Endothelial cell of umbilical vein (primary cell): Measurements from ENCODE around the gene UBA52. TPM values are rescaled to one million over a fixed set of nuclear protein-coding genes. Genes with fewer than 3 reads are reported as not detected.
A peak's percentile ranks its signal among the peaks of the same experiment; 100 is the strongest.

Source experiments
- BruUV-seq: library from RNA; stranded (reverse); fragments of 400-500 nt; replicated peaks from 2 replicates; lab custom pipeline; 2021; lab: Mats Ljungman, UMichigan
- CTCF ChIA-PET: fragments of 300-600, 350-600 bp; sonication (Branson Sonifier 250); formaldehyde crosslinking; loops from one replicate; lab custom pipeline; 2021; ENCODE audit warnings: antibody characterized with exemption, inconsistent platforms; lab: Charles Lee
- POLR2A ChIA-PET: fragments of 300-600, 350-600 bp; sonication (Branson Sonifier 250); formaldehyde crosslinking; loops from one replicate; lab custom pipeline; 2021; ENCODE audit warnings: antibody characterized with exemption, inconsistent platforms; lab: Charles Lee
- DNase-seq: peaks from one replicate; pipeline ENCODE4 v3.0.0-alpha.2; 2011; ENCODE audit warnings: low read depth, low spot score
- FAIRE-seq: peaks from 2 replicates; lab custom pipeline; 2011; peaks lifted over from hg19 to GRCh38; lab: Jason Lieb, UNC
- H2AFZ ChIP-seq: 2 replicates; pipeline ENCODE4 v1.6.0; 2012; ENCODE audit warnings: low read depth, low read length, control low read depth, inconsistent platforms
- H3K27ac ChIP-seq: 2 replicates; pipeline ENCODE4 v1.5.1; 2011; ENCODE audit warnings: low read depth, mild to moderate bottlenecking, control low read depth, low read length, moderate library complexity; ENCODE audit not compliant: insufficient read depth
- H3K27me3 ChIP-seq, 2 experiments: 2 replicates each; pipeline versions ENCODE4 v1.6.0 to v1.6.1; 2011; ENCODE audit warnings: low read length in 2 of 2, mixed read lengths in 1 of 2; ENCODE audit not compliant: control insufficient read depth in 2 of 2, insufficient read depth in 2 of 2
- H3K36me3 ChIP-seq, 2 experiments: 2 replicates in 1 of 2; 3 replicates in 1 of 2; pipeline ENCODE4 v1.5.1; 2011; ENCODE audit warnings: low read length in 2 of 2, mild to moderate bottlenecking in 1 of 2, moderate library complexity in 1 of 2; ENCODE audit not compliant: control insufficient read depth in 2 of 2, insufficient read depth in 2 of 2; ENCODE audit errors: extremely low read depth in 1 of 2
- H3K4me1 ChIP-seq: 3 replicates; pipeline ENCODE4 v1.5.1; 2011; ENCODE audit warnings: mild to moderate bottlenecking, low read length; ENCODE audit not compliant: control insufficient read depth, insufficient read depth; ENCODE audit errors: extremely low read depth
- H3K4me2 ChIP-seq: 2 replicates; pipeline ENCODE4 v1.6.1; 2011; ENCODE audit warnings: low read length, control low read depth, mixed read lengths; ENCODE audit not compliant: insufficient read depth
- H3K4me3 ChIP-seq, 3 experiments: fragments of 200-600 bp in 1 of 3; sonication (generic), shearing (Covaris generic) in 1 of 3; replicated peaks in 1 of 3; 2 replicates each; pipeline ENCODE4 v1.5.1; 2011 to 2016; ENCODE audit warnings: control low read depth in 3 of 3, low read length in 3 of 3, mild to moderate bottlenecking in 2 of 3, inconsistent platforms in 1 of 3, low read depth in 1 of 3, moderate library complexity in 1 of 3; ENCODE audit not compliant: insufficient read depth in 1 of 3
- H3K79me2 ChIP-seq: 2 replicates; pipeline ENCODE4 v1.6.0; 2012; ENCODE audit warnings: low read length, inconsistent platforms; ENCODE audit not compliant: control insufficient read depth, insufficient read depth
- H3K9ac ChIP-seq: replicated peaks from 2 replicates; pipeline ENCODE3; 2011; ENCODE audit warnings: low read length, control low read depth; ENCODE audit not compliant: insufficient read depth; ENCODE audit errors: extremely low read depth
- H3K9me1 ChIP-seq: replicated peaks from 3 replicates; pipeline ENCODE4 v1.6.0; 2011; ENCODE audit warnings: mild to moderate bottlenecking, low read length; ENCODE audit not compliant: control insufficient read depth, insufficient read depth; ENCODE audit errors: extremely low read depth
- H3K9me3 ChIP-seq: replicated peaks from 2 replicates; pipeline ENCODE4 v1.5.1; 2012; ENCODE audit warnings: low read length, inconsistent platforms; ENCODE audit not compliant: control insufficient read depth, insufficient read depth
- H4K20me1 ChIP-seq: replicated peaks from 2 replicates; pipeline ENCODE3; 2011; ENCODE audit warnings: mild to moderate bottlenecking, low read length; ENCODE audit not compliant: control insufficient read depth, insufficient read depth; ENCODE audit errors: extremely low read depth
- EZH2 ChIP-seq: IDR thresholded peaks from 2 replicates; pipeline ENCODE4 v1.6.1; 2012; ENCODE audit warnings: borderline replicate concordance, low read depth, mild to moderate bottlenecking, moderate library complexity, low read length, inconsistent platforms; ENCODE audit not compliant: severe bottlenecking
- FOS ChIP-seq: IDR thresholded peaks from 2 replicates; pipeline ENCODE4 v1.6.1; 2011; ENCODE audit warnings: mild to moderate bottlenecking, low read length, moderate library complexity, borderline replicate concordance; ENCODE audit not compliant: insufficient read depth
- GATA2 ChIP-seq: IDR thresholded peaks from 2 replicates; pipeline ENCODE4 v1.7.0; 2011; ENCODE audit warnings: low read depth, mild to moderate bottlenecking, moderate library complexity, mixed read lengths, low read length; ENCODE audit not compliant: insufficient read length, insufficient read depth
- JUN ChIP-seq: IDR thresholded peaks from 2 replicates; pipeline ENCODE4 v1.6.1; 2011; ENCODE audit warnings: borderline replicate concordance, low read depth; ENCODE audit not compliant: insufficient read length, insufficient read depth
- MAX ChIP-seq: IDR thresholded peaks from 2 replicates; pipeline ENCODE4 v1.6.1; 2011; ENCODE audit not compliant: insufficient read depth, insufficient read length
- MYC ChIP-seq: IDR thresholded peaks from one replicate; pipeline ENCODE4 v1.6.1; 2011; ENCODE audit warnings: mild to moderate bottlenecking, low read depth, low read length
- POLR2A ChIP-seq: IDR thresholded peaks from 2 replicates; pipeline ENCODE4 v1.6.1; 2012; ENCODE audit warnings: low read depth, mild to moderate bottlenecking, control low read depth, low read length
- POLR2AphosphoS5 ChIP-seq: IDR thresholded peaks from 2 replicates; pipeline ENCODE4 v1.6.1; 2012; ENCODE audit warnings: low read depth, mild to moderate bottlenecking, control low read depth, low read length, moderate library complexity; ENCODE audit not compliant: insufficient read depth
- dilution Hi-C: fragments of 300-500 bp; cut with MboI; formaldehyde crosslinking; loops from one replicate; pipeline ENCODE4 v1.15.0; 2019; ENCODE audit warnings: low sequenced_read_pairs; ENCODE audit not compliant: extremely low pct_ligation_motif_present
- intact Hi-C: fragments of 100-400 bp; cut with micrococcal nuclease; formaldehyde crosslinking; loops from one replicate; pipeline ENCODE4 v1.10.0; 2022
- polyA plus RNA-seq, 4 experiments: library from polyadenylated mRNA; depleted of rRNA in 3 of 4; stranded (reverse) in 3 of 4; unstranded in 1 of 4; fragments of >200 nt; gene quantifications; 2 replicates each; pipeline versions ENCODE4 v1.2.1 to v1.2.3, GENCODE V29; 2011 to 2012; ENCODE audit warnings: missing spikeins in 1 of 4
- total RNA-seq: library from RNA; stranded (reverse); gene quantifications from 2 replicates; pipeline ENCODE4 v1.2.3, GENCODE V29; 2021
- TF ChIP-seq, protein P1 (sequence below), 2 donors: IDR thresholded peaks; 1 replicate in 1 of 2; 2 replicates in 1 of 2; pipeline ENCODE4 v1.5.1; 2011; ENCODE audit warnings: low read length in 2 of 2, mild to moderate bottlenecking in 2 of 2, moderate library complexity in 2 of 2, control low read depth in 1 of 2, inconsistent platforms in 1 of 2, low read depth in 1 of 2; ENCODE audit not compliant: insufficient read depth in 1 of 2; ENCODE audit errors: extremely low read depth in 1 of 2

The UBA52 gene
- total and polyA plus RNA-seq, 2 donors (not counting 3 experiments of a cell fraction or from before 2014, with no cell fraction given): 1,221 to 3,506 TPM

- CTCF ChIA-PET: interaction anchor here (1.4 to 1.7 kb wide), 3 partner anchors 19 to 234 kb away, joined by 4 to 7 read pairs (median 4); partner anchors contain the start of gene REX1BD
- H2AFZ ChIP-seq: peak within 1 kb of the TSS; percentile 26
- dilution Hi-C loops: no loop called here
Measured at GRCh38 chr19:18612772-18613588, 41.3 kb downstream of the UBA52 start, which contains the start of gene TMEM59L. TSS of gene TMEM59L (plus strand) at chr19:18612870. CDS start at chr19:18612959, 89 bp downstream.

DNA sequence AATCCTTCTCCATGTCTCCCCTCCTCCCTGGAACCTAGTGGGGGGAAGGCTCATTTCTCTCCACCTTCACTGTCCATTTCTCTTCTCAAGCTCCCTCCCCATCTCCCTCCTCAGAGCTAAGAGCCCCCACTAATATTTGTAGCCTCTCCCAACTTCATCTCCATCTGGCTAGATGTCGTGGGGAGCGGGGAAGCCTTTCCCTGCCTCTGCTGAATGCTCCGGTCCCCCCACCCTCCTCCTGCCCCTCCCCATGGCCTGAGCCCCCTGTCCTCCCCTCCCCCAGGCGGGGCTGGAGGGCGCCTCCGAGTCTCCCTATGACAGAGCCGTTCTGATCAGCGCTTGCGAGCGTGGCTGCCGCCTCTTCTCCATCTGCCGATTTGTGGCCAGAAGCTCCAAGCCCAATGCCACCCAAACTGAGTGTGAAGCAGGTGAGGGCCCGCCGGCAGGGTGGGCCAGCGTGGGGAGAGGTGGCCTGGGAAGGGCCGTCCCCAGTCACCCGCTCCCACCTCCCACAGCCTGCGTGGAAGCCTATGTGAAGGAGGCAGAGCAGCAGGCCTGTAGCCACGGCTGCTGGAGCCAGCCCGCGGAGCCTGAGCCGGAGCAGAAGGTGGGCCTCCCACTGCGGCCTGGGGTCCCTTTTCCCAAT, 42.1 kb downstream of the UBA52 start:
- BruUV-seq: no TSS peak
- TF ChIP-seq GATA2: no peak
- TF ChIP-seq JUN: no peak
- no peak for TF ChIP-seq MYC
- TF ChIP-seq MAX: no peak
- no peak for TF ChIP-seq POLR2A
- no peak for TF ChIP-seq EZH2
- TF ChIP-seq FOS: no peak
- no peak for TF ChIP-seq POLR2AphosphoS5
- TF ChIP-seq, protein P1, sequence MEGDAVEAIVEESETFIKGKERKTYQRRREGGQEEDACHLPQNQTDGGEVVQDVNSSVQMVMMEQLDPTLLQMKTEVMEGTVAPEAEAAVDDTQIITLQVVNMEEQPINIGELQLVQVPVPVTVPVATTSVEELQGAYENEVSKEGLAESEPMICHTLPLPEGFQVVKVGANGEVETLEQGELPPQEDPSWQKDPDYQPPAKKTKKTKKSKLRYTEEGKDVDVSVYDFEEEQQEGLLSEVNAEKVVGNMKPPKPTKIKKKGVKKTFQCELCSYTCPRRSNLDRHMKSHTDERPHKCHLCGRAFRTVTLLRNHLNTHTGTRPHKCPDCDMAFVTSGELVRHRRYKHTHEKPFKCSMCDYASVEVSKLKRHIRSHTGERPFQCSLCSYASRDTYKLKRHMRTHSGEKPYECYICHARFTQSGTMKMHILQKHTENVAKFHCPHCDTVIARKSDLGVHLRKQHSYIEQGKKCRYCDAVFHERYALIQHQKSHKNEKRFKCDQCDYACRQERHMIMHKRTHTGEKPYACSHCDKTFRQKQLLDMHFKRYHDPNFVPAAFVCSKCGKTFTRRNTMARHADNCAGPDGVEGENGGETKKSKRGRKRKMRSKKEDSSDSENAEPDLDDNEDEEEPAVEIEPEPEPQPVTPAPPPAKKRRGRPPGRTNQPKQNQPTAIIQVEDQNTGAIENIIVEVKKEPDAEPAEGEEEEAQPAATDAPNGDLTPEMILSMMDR (IDR thresholded peaks at IDR 0.05; ENCODE audit: extremely low read depth in 1 of 2, insufficient read depth in 1 of 2, low read depth in 1 of 2, low read length in 2 of 2): no peak
- Histone ChIP-seq H3K27ac (no peak overlapping the region), H3K4me3 (no peak overlapping the region), H3K9me3 (no peaks in the 10 kb centered on the region), H3K79me2 (no peaks in the 10 kb centered on the region), H2AFZ (no peak overlapping the region), H3K4me2 (no peak overlapping the region), H4K20me1 (no peaks in the 10 kb centered on the region), H3K36me3 (no peaks in the 10 kb centered on the region), H3K27me3 (peaks cover 50 to 57% of the 10 kb centered on the region in 2 experiments), H3K4me1 (peaks cover 16% of the 10 kb centered on the region), H3K9ac (no peak overlapping the region), H3K9me1 (no peaks in the 10 kb centered on the region)
- ChIA-PET POLR2A (no interaction called here), CTCF (interaction anchor here (1.7 kb wide), 1 partner anchor 20 kb away, joined by 4 read pairs; no protein-coding TSS in a partner anchor)
- dilution Hi-C loops: no loop called here
- FAIRE-seq (no peak), DNase-seq (no peak)
- intact Hi-C loops: no loop called here

More at GRCh38 chr19:18612772-18613588, 41.3 kb downstream of the UBA52 start, which contains the start of gene TMEM59L:
- Histone ChIP-seq H4K20me1 (no peaks in the 10 kb centered on the region), H3K4me2 (no peak within 1 kb of the TSS), H3K9me1 (no peaks in the 10 kb centered on the region), H3K27ac (no peak within 1 kb of the TSS), H3K9me3 (no peaks in the 10 kb centered on the region), H3K4me1 (peaks cover 16% of the 10 kb centered on the region), H3K4me3 (peak within 1 kb of the TSS in 1 of 3 experiments; percentile 28), H3K9ac (no peak within 1 kb of the TSS), H3K79me2 (no peaks in the 10 kb centered on the region), H3K27me3 (peaks cover 57 to 64% of the 10 kb centered on the region in 2 experiments), H3K36me3 (no peaks in the 10 kb centered on the region)
- FAIRE-seq (no peak), DNase-seq (no peak)
- POLR2A ChIA-PET: no interaction called here
- intact Hi-C loops: no loop called here
- no TSS peak for BruUV-seq
- peak; percentile 82 for TF ChIP-seq EZH2
- no peak for TF ChIP-seq MYC
